SU-DHL-6 (cell line): ENCODE results near the gene DFFB.

Source experiments
- H2AFZ ChIP-seq: fragments of 200-600 bp; sonication (generic); 2 replicates; pipeline ENCODE4 v1.6.1; 2014; ENCODE audit warnings: low read depth, mild to moderate bottlenecking, moderate library complexity, mixed read lengths, antibody characterized with exemption, low read length; ENCODE audit not compliant: severe bottlenecking
- H3F3A ChIP-seq: fragments of 200-600 bp; shearing (Covaris generic); 2 replicates; pipeline ENCODE4 v1.6.0; 2016; ENCODE audit warnings: antibody characterized with exemption, mild to moderate bottlenecking; ENCODE audit not compliant: insufficient read depth
- H3K27ac ChIP-seq: fragments of 200-600 bp; sonication (generic); 2 replicates; pipeline ENCODE4 v1.5.1; 2016; ENCODE audit warnings: low read depth, mild to moderate bottlenecking, low read length, moderate library complexity, mixed read lengths
- H3K27me3 ChIP-seq: fragments of 200-600 bp; sonication (generic), shearing (Covaris generic); 2 replicates; pipeline ENCODE4 v1.6.0; 2014; ENCODE audit warnings: mild to moderate bottlenecking, low read length
- H3K36me3 ChIP-seq: fragments of 200-600 bp; sonication (generic); 2 replicates; pipeline ENCODE4 v1.6.1; 2014; ENCODE audit warnings: mild to moderate bottlenecking, low read length, mixed read lengths
- H3K4me2 ChIP-seq: fragments of 300-600, 200-600 bp; shearing (Covaris generic), sonication (generic); 2 replicates; pipeline ENCODE4 v1.6.0; 2014; ENCODE audit warnings: low read length, low read depth, mild to moderate bottlenecking; ENCODE audit not compliant: poor library complexity, severe bottlenecking
- H3K4me3 ChIP-seq: fragments of 200-600 bp; sonication (generic); 2 replicates; pipeline ENCODE4 v1.5.1; 2014; ENCODE audit warnings: antibody characterized with exemption, low read length, mild to moderate bottlenecking, mixed read lengths; ENCODE audit not compliant: insufficient read depth, poor library complexity, severe bottlenecking
- H3K79me2 ChIP-seq: fragments of 200-600 bp; sonication (generic); 2 replicates; pipeline ENCODE4 v1.6.1; 2014; ENCODE audit warnings: mild to moderate bottlenecking, low read length, moderate library complexity; ENCODE audit not compliant: insufficient read depth
- H3K9ac ChIP-seq: fragments of 200-600 bp; sonication (generic); 2 replicates; pipeline ENCODE4 v1.7.0; 2014; ENCODE audit warnings: mild to moderate bottlenecking, low read length
- H3K9me2 ChIP-seq: fragments of 200-600 bp; sonication (generic); replicated peaks from 2 replicates; pipeline ENCODE4 v1.6.1; 2014; ENCODE audit warnings: low read length; ENCODE audit not compliant: insufficient read depth
- H3K9me3 ChIP-seq: fragments of 200-600 bp; sonication (generic); 2 replicates; pipeline ENCODE4 v1.6.1; 2014; ENCODE audit warnings: low read length, mixed read lengths; ENCODE audit not compliant: insufficient read depth
- H4K20me1 ChIP-seq: fragments of 200-600 bp; sonication (generic); 2 replicates; pipeline ENCODE4 v1.6.1; 2014; ENCODE audit warnings: low read depth, mild to moderate bottlenecking, antibody characterized with exemption, low read length, moderate library complexity, mixed read lengths
- CTCF ChIP-seq: fragments of 200-600 bp; sonication (generic); IDR thresholded peaks from one replicate; pipeline ENCODE4 v1.5.1; 2017; ENCODE audit warnings: antibody characterized with exemption, mild to moderate bottlenecking, low read length, moderate library complexity; ENCODE audit not compliant: insufficient read depth, poor library complexity, severe bottlenecking
- EZH2phosphoT487 ChIP-seq: fragments of 200-600 bp; sonication (generic), shearing (Covaris generic); conservative IDR thresholded peaks from 2 replicates; pipeline ENCODE4 v1.6.1; 2018; ENCODE audit warnings: mild to moderate bottlenecking, antibody characterized with exemption, low read length, moderate library complexity, mixed read lengths

DFFB gene

GRCh38 chr1:3923378-3924185 lies 66.3 kb downstream of the DFFB start:
- Histone ChIP-seq H4K20me1 (no peaks in the 10 kb centered on the region), H3K9me3 (no peaks in the 10 kb centered on the region), H3F3A (peaks cover 7% of the 10 kb centered on the region; the same call in 1 of the 2 replicates), H3K4me3 (no peak overlapping the region), H2AFZ (no peak overlapping the region), H3K36me3 (no peaks in the 10 kb centered on the region), H3K27me3 (no peaks in the 10 kb centered on the region), H3K79me2 (no peaks in the 10 kb centered on the region), H3K27ac (no peak overlapping the region), H3K9me2 (no peaks in the 10 kb centered on the region), H3K9ac (no peak overlapping the region), H3K4me2 (no peak overlapping the region)
- TF ChIP-seq CTCF, result no peak
- TF ChIP-seq EZH2phosphoT487, result no peak

GRCh38 chr1:3924186-3924824 lies 67.0 kb downstream of the DFFB start:
- Histone ChIP-seq H3K27me3 (no peaks in the 10 kb centered on the region), H4K20me1 (no peaks in the 10 kb centered on the region), H3K79me2 (no peaks in the 10 kb centered on the region), H3K9me2 (no peaks in the 10 kb centered on the region), H3K4me3 (no peak overlapping the region), H3K9ac (no peak overlapping the region), H3K27ac (no peak overlapping the region), H3K9me3 (no peaks in the 10 kb centered on the region), H3K36me3 (no peaks in the 10 kb centered on the region), H3F3A (peaks cover 8% of the 10 kb centered on the region; the same call in 1 of the 2 replicates), H2AFZ (no peak overlapping the region), H3K4me2 (no peak overlapping the region)
- TF ChIP-seq EZH2phosphoT487, result no peak
- no peak for TF ChIP-seq CTCF

GRCh38 chr1:3924825-3925220 lies 67.5 kb downstream of the DFFB start:
- Histone ChIP-seq H3K4me3 (no peak overlapping the region), H2AFZ (no peak overlapping the region), H3K36me3 (no peaks in the 10 kb centered on the region), H3K79me2 (no peaks in the 10 kb centered on the region), H3K9me3 (no peaks in the 10 kb centered on the region), H3K4me2 (no peak overlapping the region), H4K20me1 (no peaks in the 10 kb centered on the region), H3K27me3 (no peaks in the 10 kb centered on the region), H3K9ac (no peak overlapping the region), H3F3A (peaks cover 8% of the 10 kb centered on the region; the same call in 1 of the 2 replicates), H3K27ac (no peak overlapping the region), H3K9me2 (no peaks in the 10 kb centered on the region)
- TF ChIP-seq CTCF (no peak), EZH2phosphoT487 (no peak)
